ENCODE data around the gene JAG1. TPM values are rescaled to one million over a fixed set of nuclear protein-coding genes. Genes with fewer than 3 reads are reported as not detected.

The JAG1 gene
- total RNA-seq, 4 donors from 2014 or later = 35.2 to 73.5 (median 65.3) TPM

DNA sequence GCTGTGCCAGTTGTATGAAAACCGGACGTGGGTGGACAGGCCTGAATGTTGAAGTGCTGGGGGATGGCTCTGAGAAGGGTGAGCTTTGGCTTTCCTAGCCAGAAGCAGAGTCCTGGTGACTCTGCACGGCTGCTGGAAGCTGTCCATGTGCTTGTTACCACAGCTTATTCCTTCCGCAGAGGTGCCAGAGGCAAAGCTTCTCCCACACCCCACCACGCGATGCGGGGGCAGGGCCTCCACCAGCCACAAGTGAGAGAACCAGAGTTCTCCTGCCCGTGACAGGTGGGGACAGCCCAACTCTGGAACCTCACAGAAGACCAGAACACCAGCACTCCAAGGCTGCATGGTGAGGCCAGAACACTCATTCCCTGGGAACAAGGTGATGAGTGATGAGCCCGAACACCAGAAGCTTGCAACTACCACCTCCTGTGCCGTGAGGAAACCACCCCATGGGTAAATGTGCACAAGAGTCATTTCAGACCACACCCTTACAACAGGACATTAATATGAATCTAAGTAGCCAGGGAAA is 36.7 kb downstream of the JAG1 start:
- peak overlapping the region in 3 of 4 donors; percentile 36 to 71 (median 50) for H3K27ac ChIP-seq
- DNase-seq = no peak
- no peak overlapping the region for H3K4me3 ChIP-seq
- H3K9me3 ChIP-seq = no peaks in the 10 kb centered on the region
- H3K4me1 ChIP-seq = peaks cover 0 to 14% (median 0%) of the 10 kb centered on the region in 4 donors
- peaks cover 0 to 43% (median 0%) of the 10 kb centered on the region in 3 donors for H3K36me3 ChIP-seq
- TF ChIP-seq, protein P1, sequence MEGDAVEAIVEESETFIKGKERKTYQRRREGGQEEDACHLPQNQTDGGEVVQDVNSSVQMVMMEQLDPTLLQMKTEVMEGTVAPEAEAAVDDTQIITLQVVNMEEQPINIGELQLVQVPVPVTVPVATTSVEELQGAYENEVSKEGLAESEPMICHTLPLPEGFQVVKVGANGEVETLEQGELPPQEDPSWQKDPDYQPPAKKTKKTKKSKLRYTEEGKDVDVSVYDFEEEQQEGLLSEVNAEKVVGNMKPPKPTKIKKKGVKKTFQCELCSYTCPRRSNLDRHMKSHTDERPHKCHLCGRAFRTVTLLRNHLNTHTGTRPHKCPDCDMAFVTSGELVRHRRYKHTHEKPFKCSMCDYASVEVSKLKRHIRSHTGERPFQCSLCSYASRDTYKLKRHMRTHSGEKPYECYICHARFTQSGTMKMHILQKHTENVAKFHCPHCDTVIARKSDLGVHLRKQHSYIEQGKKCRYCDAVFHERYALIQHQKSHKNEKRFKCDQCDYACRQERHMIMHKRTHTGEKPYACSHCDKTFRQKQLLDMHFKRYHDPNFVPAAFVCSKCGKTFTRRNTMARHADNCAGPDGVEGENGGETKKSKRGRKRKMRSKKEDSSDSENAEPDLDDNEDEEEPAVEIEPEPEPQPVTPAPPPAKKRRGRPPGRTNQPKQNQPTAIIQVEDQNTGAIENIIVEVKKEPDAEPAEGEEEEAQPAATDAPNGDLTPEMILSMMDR (IDR thresholded peaks at IDR 0.05) = no peak
- no peak for TF ChIP-seq POLR2A (IDR thresholded peaks at IDR 0.05)
- H3K27me3 ChIP-seq = no peaks in the 10 kb centered on the region

GRCh38 chr20:10636326-10636818 is 37.4 kb downstream of the JAG1 start:
- no peaks in the 10 kb centered on the region for H3K27me3 ChIP-seq
- H3K4me1 ChIP-seq = peaks cover 0 to 14% (median 0%) of the 10 kb centered on the region in 4 donors
- peak overlapping the region in 3 of 4 donors; percentile 36 to 71 (median 50) for H3K27ac ChIP-seq
- H3K4me3 ChIP-seq = no peak overlapping the region
- TF ChIP-seq, protein P1 (IDR thresholded peaks at IDR 0.05) = no peak
- TF ChIP-seq POLR2A (IDR thresholded peaks at IDR 0.05) = no peak
- H3K9me3 ChIP-seq = no peaks in the 10 kb centered on the region
- peaks cover 0 to 35% (median 0%) of the 10 kb centered on the region in 3 donors for H3K36me3 ChIP-seq
- DNase-seq = no peak

DNA sequence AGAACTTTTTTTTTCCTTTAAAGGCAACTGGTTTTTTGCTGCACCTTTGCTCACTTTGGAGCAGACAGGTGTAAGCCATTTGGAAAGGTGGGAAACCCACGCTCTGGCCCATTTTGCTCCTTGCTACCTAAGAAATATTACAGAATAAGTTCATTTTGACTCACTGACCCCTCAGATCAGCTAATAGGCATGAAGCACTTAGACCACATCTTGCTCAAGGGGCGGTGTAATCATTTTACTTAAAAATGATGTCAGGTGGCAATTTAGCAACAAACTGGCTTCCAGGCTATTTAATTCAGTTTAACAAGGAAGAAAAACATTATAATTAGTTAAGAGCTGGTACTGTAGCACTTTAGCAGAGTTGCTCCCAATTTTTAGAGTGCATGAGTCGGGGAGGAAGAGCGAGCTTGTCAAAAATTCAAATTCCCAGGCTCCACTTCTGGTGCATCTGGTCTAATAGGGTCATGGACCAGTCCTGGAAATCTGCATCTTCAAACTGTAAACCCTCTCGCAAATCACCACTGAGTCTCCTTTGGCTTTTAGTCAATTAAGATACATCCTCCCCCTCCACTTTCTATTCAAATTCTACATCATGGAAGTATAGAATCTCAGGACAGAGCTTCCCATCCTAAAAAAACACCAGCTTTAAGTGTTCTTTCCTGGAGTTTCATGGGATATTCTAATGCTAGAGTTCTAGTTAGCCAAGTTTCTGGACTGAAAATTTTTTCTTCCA is 38.2 kb downstream of the JAG1 start:
- TF ChIP-seq, protein P1 (IDR thresholded peaks at IDR 0.05) = no peak
- no peak for TF ChIP-seq POLR2A (IDR thresholded peaks at IDR 0.05)

DNA sequence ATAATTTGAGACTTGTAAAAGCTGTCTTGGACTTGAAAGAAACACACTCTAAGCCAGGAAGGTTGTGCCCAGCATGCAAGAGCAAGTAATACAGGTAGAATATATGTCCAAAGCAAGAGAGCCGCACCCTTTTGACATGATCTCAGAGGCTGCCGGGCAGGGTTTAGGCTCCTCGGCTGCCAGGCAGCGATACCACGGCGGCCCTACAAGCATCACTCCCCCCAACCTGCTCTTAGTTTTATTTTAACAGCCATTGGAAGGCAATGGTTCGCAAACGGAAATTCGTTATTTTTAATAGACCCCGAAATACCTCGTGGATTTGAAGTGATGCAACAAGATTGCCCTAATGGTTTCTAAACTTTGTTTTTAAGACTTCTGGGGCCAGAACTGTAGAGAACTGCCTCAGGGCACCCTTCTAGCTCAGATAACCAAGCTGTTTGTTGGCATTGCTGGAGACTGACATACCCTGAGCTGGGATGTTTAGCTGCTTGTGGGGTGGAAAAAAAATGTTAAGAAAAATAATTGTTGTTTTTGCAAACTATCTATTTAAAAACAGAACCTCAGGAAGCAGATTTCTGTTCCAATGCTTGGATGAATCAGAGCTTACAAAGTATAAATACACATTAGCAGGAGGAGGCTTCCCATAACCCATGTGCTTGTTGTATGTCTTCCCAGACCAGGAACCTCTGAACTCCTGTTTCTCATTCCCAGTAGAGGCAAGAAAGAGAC is 39.0 kb downstream of the JAG1 start:
- Histone ChIP-seq H3K27me3 (no peaks in the 10 kb centered on the region), H3K27ac (peak overlapping the region in 2 of 4 donors; percentile 23 to 71), H3K4me1 (peaks cover 0 to 14% (median 0%) of the 10 kb centered on the region in 4 donors), H3K36me3 (peaks cover 0 to 21% (median 0%) of the 10 kb centered on the region in 3 donors), H3K9me3 (no peaks in the 10 kb centered on the region), H3K4me3 (no peak overlapping the region)
- no peak for DNase-seq
- TF ChIP-seq POLR2A (IDR thresholded peaks at IDR 0.05) = no peak
- TF ChIP-seq, protein P1 (IDR thresholded peaks at IDR 0.05) = no peak

More for the DNA sequence above, 38.2 kb downstream of the JAG1 start:
- Histone ChIP-seq H3K27me3 (no peaks in the 10 kb centered on the region), H3K36me3 (peaks cover 0 to 29% (median 0%) of the 10 kb centered on the region in 3 donors), H3K4me3 (no peak overlapping the region), H3K4me1 (peaks cover 0 to 14% (median 0%) of the 10 kb centered on the region in 4 donors), H3K9me3 (no peaks in the 10 kb centered on the region), H3K27ac (peak overlapping the region in 2 of 4 donors; percentile 41 to 71)
- no peak for DNase-seq

DNA sequence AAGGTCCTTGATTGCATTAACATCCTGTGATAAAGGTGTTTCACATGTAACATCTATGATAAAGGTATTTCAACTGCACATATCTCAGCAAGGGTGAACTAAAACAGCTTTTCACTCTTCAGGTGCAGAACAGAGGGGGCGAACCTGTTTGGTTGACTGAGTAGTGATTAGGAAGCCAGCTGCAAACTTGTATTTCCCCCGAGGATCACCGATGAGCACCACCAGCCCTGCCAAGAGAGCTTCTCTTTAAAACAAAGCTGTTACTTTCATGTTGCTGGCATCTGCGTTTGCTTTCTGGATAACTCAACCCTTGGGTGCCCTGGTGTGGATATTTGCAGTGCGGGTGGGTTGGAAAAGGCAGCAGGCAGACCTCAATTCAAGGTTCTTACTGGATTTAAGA is 39.6 kb downstream of the JAG1 start:
- no peak for TF ChIP-seq POLR2A (IDR thresholded peaks at IDR 0.05)
- TF ChIP-seq, protein P1 (IDR thresholded peaks at IDR 0.05) = no peak
- H3K36me3 ChIP-seq = peaks cover 0 to 15% (median 0%) of the 10 kb centered on the region in 3 donors
- no peaks in the 10 kb centered on the region for H3K27me3 ChIP-seq
- no peak overlapping the region for H3K4me3 ChIP-seq
- DNase-seq = no peak
- H3K4me1 ChIP-seq = peaks cover 0 to 14% (median 0%) of the 10 kb centered on the region in 4 donors
- no peak overlapping the region for H3K27ac ChIP-seq
- H3K9me3 ChIP-seq = no peaks in the 10 kb centered on the region
